ENCODE results near the gene NOC4L.

DNA sequence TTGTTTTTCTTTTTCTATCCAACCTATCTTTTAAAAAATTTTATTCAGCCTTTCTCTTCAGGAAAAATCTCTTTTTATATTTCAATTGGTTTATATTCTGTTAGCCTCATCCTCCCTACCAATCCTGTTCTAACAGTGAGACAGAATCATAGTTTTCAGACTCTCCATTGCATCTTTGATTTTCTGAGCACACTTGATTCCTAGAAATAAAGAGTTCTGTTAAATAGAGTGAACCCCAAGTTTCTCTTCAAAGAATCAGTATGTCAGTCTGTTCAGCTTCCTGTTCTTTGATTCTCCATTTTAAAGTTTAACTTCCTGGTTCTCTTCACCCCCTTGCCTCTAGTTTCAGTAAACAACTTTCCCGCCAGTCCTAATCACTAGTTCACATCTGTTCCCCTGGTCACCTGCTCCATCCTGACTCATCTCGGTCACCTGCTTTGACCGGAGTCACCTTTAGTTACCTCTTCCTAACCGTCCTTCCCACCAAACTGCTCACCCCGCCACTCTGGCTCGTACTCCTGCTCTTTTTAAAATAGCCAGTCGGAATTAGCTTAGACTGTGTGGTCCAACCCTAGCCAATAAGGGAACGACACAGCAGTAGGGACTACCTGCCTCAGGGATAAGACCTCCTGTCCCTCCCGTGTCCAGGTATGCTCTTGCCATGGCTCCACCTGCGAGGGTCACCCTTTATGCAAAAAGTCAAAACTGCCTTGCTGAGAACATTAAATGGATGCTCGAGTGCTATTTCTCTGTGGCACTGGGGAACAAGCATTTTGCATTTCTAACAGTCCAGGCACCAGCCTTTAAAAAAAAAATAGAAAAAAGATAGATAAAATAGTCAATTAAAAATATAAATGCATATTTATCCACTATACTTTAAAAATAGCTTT is 48.5 kb upstream of the NOC4L start:
- TF ChIP-seq, protein P1, sequence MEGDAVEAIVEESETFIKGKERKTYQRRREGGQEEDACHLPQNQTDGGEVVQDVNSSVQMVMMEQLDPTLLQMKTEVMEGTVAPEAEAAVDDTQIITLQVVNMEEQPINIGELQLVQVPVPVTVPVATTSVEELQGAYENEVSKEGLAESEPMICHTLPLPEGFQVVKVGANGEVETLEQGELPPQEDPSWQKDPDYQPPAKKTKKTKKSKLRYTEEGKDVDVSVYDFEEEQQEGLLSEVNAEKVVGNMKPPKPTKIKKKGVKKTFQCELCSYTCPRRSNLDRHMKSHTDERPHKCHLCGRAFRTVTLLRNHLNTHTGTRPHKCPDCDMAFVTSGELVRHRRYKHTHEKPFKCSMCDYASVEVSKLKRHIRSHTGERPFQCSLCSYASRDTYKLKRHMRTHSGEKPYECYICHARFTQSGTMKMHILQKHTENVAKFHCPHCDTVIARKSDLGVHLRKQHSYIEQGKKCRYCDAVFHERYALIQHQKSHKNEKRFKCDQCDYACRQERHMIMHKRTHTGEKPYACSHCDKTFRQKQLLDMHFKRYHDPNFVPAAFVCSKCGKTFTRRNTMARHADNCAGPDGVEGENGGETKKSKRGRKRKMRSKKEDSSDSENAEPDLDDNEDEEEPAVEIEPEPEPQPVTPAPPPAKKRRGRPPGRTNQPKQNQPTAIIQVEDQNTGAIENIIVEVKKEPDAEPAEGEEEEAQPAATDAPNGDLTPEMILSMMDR (IDR thresholded peaks at IDR 0.05): no peak
- TF ChIP-seq EP300 (IDR thresholded peaks at IDR 0.05) (no peak), POLR2AphosphoS5 (IDR thresholded peaks at IDR 0.05) (no peak), POLR2A (IDR thresholded peaks at IDR 0.05; ENCODE audit: low read depth) (no peak)
